ENCODE results near the gene SHCBP1L.

DNA sequence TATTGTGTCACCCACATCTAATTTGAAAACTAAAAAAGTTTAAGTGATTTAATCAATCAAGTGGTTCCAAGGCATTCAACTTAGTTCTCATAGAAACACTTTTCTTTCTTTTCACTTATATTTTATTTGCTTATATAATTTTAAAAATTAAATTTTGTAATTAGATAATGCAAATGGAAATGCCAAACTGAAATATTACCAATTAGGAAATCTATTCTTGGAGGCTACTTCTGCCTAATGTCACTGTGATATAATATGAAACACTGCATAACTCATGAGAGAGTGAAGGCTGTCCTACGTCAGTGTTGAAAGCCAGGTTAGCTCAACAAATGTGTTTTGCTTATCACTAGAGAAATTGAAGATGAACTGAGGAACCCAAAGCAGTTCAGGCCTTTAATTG lies 18.3 kb upstream of the SHCBP1L start:
- TF ChIP-seq, protein P1, sequence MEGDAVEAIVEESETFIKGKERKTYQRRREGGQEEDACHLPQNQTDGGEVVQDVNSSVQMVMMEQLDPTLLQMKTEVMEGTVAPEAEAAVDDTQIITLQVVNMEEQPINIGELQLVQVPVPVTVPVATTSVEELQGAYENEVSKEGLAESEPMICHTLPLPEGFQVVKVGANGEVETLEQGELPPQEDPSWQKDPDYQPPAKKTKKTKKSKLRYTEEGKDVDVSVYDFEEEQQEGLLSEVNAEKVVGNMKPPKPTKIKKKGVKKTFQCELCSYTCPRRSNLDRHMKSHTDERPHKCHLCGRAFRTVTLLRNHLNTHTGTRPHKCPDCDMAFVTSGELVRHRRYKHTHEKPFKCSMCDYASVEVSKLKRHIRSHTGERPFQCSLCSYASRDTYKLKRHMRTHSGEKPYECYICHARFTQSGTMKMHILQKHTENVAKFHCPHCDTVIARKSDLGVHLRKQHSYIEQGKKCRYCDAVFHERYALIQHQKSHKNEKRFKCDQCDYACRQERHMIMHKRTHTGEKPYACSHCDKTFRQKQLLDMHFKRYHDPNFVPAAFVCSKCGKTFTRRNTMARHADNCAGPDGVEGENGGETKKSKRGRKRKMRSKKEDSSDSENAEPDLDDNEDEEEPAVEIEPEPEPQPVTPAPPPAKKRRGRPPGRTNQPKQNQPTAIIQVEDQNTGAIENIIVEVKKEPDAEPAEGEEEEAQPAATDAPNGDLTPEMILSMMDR (IDR thresholded peaks at IDR 0.05), result no peak
- no peak for TF ChIP-seq EP300 (IDR thresholded peaks at IDR 0.05)
- TF ChIP-seq POLR2AphosphoS5 (IDR thresholded peaks at IDR 0.05), result no peak
